ENCODE data around the gene PPCS. TPM values are rescaled to one million over a fixed set of nuclear protein-coding genes. Genes with fewer than 3 reads are reported as not detected.
"Not testable (repeated sequence)": the region's sequence is repeated elsewhere in the genome, so short reads cannot be mapped to it uniquely, and the experiment has no call there.

PPCS gene
- total RNA-seq, 1 experiment from 2014 or later, result 56.1 TPM

DNA sequence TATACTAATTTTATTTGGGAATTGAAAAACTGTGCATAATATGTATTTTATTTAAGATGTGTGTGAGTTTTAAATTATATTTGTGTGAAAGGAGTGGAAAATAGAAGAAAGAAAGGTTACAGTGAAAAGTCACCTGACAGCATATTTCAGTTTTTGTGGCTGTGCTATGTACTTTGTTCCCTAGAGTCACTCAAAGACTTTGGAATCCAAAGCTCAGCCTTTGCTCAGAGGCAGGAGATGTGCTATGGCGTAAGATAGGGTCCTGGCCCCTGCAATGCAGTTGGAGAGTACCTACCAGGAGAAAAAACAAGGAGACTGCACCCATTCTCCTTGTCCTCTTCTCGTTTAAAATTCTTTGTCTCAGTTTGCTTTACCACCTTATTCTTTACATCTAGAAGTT is 9.7 kb downstream of the PPCS start:
- H3K36me3 Mint-ChIP-seq (ENCODE audit: insufficient read depth, unreplicated experiment), result peaks cover 14% of the 10 kb centered on the region
- H3K27ac Mint-ChIP-seq (ENCODE audit: low read depth, unreplicated experiment), result no peak overlapping the region

DNA sequence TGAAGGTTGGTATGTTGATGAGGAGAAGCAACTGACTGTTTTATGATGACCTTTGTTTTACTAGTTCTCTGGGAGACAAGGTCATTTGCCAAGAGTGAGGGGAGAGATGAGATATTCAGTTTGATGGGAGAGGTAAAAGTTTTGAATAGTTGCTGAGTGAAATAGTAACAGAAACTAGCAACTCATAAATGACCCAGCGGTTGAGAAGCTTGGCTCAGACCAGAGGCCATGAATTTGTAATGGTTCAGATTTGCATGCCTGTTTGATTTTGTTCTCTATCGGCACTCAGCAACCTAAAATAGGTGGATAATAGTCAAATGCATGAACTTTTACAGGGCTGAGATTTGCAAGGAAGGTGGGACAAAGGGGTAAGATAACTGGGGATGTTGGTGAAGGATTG is 13.4 kb downstream of the PPCS start:
- H3K9me3 Mint-ChIP-seq (ENCODE audit: unreplicated experiment), result no peaks in the 10 kb centered on the region
- intact Hi-C loops (cut with micrococcal nuclease), result no loop called here
- CTCF ChIA-PET, result no interaction called here
- DNase-seq (ENCODE audit: unreplicated experiment), result no peak
- POLR2A ChIA-PET, result interaction anchor here (0.6 kb wide), 1 partner anchor 614 kb away, joined by 3 read pairs; no protein-coding TSS in a partner anchor
- H3K27ac Mint-ChIP-seq (ENCODE audit: low read depth, unreplicated experiment), result no peak overlapping the region
- no peak overlapping the region for H3K4me3 Mint-ChIP-seq (ENCODE audit: unreplicated experiment)
- H3K36me3 Mint-ChIP-seq (ENCODE audit: insufficient read depth, unreplicated experiment), result peaks cover 6% of the 10 kb centered on the region
- TF ChIP-seq, protein P1, sequence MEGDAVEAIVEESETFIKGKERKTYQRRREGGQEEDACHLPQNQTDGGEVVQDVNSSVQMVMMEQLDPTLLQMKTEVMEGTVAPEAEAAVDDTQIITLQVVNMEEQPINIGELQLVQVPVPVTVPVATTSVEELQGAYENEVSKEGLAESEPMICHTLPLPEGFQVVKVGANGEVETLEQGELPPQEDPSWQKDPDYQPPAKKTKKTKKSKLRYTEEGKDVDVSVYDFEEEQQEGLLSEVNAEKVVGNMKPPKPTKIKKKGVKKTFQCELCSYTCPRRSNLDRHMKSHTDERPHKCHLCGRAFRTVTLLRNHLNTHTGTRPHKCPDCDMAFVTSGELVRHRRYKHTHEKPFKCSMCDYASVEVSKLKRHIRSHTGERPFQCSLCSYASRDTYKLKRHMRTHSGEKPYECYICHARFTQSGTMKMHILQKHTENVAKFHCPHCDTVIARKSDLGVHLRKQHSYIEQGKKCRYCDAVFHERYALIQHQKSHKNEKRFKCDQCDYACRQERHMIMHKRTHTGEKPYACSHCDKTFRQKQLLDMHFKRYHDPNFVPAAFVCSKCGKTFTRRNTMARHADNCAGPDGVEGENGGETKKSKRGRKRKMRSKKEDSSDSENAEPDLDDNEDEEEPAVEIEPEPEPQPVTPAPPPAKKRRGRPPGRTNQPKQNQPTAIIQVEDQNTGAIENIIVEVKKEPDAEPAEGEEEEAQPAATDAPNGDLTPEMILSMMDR (IDR thresholded peaks at IDR 0.05; ENCODE audit: unreplicated experiment), result no peak
- H3K27me3 Mint-ChIP-seq (ENCODE audit: insufficient read depth, unreplicated experiment), result peaks cover 11% of the 10 kb centered on the region
- H3K4me1 Mint-ChIP-seq (ENCODE audit: insufficient read depth, unreplicated experiment), result no peaks in the 10 kb centered on the region
- BruUV-seq (replicated peaks), result no TSS peak

More for the DNA sequence above, 9.7 kb downstream of the PPCS start:
- no TSS peak for BruUV-seq (replicated peaks)
- POLR2A ChIA-PET, result interaction anchor here (2.1 kb wide), 1 partner anchor 9 kb away, joined by 6 read pairs; no protein-coding TSS in a partner anchor
- Mint-ChIP-seq H3K27me3 (ENCODE audit: insufficient read depth, unreplicated experiment) (peaks cover 11% of the 10 kb centered on the region), H3K9me3 (ENCODE audit: unreplicated experiment) (no peaks in the 10 kb centered on the region), H3K4me1 (ENCODE audit: insufficient read depth, unreplicated experiment) (peaks cover 11% of the 10 kb centered on the region), H3K4me3 (ENCODE audit: unreplicated experiment) (no peak overlapping the region)
- DNase-seq (ENCODE audit: unreplicated experiment), result no peak
- TF ChIP-seq, protein P1 (IDR thresholded peaks at IDR 0.05; ENCODE audit: unreplicated experiment), result no peak
- CTCF ChIA-PET, result interaction anchor here (0.6 kb wide), 1 partner anchor 684 kb away, joined by 3 read pairs; no protein-coding TSS in a partner anchor
- intact Hi-C loops (cut with micrococcal nuclease), result no loop called here

DNA sequence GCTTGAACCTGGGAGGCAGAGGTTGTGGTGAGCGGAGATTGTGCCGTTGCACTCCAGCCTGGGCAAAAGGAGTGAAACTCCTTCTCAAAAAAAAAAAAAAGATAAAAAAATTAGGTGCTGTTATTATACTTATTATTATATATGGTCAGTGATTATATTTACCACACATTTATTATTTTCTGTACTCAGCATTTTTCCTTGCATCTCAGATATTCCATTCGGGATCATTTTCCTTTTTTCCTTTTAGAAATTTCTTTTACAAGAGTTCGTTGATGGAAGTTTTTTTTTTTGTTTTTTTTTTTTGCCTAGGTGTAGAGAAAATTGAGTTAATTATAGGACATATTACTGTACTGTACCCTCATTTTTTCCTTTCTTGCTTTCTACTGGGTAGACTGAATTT is 20.3 kb downstream of the PPCS start:
- Mint-ChIP-seq H3K36me3 (ENCODE audit: insufficient read depth, unreplicated experiment) (no peaks in the 10 kb centered on the region), H3K27ac (ENCODE audit: low read depth, unreplicated experiment) (no peak overlapping the region), H3K27me3 (ENCODE audit: insufficient read depth, unreplicated experiment) (no peaks in the 10 kb centered on the region), H3K4me3 (ENCODE audit: unreplicated experiment) (no peak overlapping the region), H3K4me1 (ENCODE audit: insufficient read depth, unreplicated experiment) (no peaks in the 10 kb centered on the region), H3K9me3 (ENCODE audit: unreplicated experiment) (no peaks in the 10 kb centered on the region)
- ChIA-PET POLR2A (interaction anchor here (0.6 kb wide), 1 partner anchor 591 kb away, joined by 4 read pairs; no protein-coding TSS in a partner anchor), CTCF (interaction anchor here (1.1 kb wide), 1 partner anchor 301 kb away, joined by 3 read pairs; no protein-coding TSS in a partner anchor)
- BruUV-seq (replicated peaks), result no TSS peak
- TF ChIP-seq, protein P1 (IDR thresholded peaks at IDR 0.05; ENCODE audit: unreplicated experiment), result no peak
- no peak for DNase-seq (ENCODE audit: unreplicated experiment)
- intact Hi-C loops (cut with micrococcal nuclease), result no loop called here

DNA sequence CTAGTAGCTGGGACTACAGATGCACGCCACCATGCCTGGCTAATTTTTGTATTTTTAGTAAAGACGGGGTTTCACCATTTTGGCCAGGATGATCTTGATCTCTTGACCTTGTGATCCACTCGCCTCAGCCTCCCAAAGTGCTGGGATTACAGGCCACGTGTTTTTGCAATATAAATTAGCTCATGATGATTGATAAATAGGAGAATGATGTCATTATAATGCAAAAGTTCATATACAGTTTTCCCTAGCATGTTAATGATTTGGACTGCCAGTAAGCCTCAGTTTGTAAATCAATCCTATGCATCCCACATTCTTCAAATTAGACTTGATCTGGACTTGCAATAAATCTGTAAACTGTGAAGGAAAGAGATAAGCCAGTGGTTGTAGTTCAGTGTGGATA is 21.0 kb downstream of the PPCS start:
- POLR2A ChIA-PET; H3K9me3 Mint-ChIP-seq (ENCODE audit: unreplicated experiment); H3K4me3 Mint-ChIP-seq (ENCODE audit: unreplicated experiment); DNase-seq (ENCODE audit: unreplicated experiment); BruUV-seq (replicated peaks); H3K4me1 Mint-ChIP-seq (ENCODE audit: insufficient read depth, unreplicated experiment); H3K27ac Mint-ChIP-seq (ENCODE audit: low read depth, unreplicated experiment); intact Hi-C loops (cut with micrococcal nuclease); H3K36me3 Mint-ChIP-seq (ENCODE audit: insufficient read depth, unreplicated experiment); H3K27me3 Mint-ChIP-seq (ENCODE audit: insufficient read depth, unreplicated experiment): not testable (repeated sequence)
- CTCF ChIA-PET, result interaction anchor here (1.1 kb wide), 1 partner anchor 302 kb away, joined by 3 read pairs; no protein-coding TSS in a partner anchor

DNA sequence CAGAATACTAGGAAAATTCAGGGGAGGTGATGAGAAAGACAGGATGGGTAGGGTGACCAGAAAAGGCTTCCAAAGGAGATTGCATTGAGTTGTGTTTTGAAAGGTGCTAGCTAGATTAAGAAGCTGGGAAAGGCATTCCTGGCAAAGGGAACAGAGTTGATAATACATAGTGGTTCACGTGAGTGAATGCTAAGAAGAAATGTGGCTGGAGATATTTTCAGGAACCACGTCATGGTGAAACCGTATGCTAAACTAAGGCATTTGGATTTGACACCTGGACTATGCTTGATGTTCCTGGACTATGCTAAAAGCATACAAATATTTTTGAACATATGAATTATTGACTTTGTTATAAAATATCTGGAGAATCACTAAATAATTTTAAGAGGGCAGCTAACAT is 21.4 kb downstream of the PPCS start:
- Mint-ChIP-seq H3K4me3 (ENCODE audit: unreplicated experiment) (no peak overlapping the region), H3K27ac (ENCODE audit: low read depth, unreplicated experiment) (no peak overlapping the region), H3K36me3 (ENCODE audit: insufficient read depth, unreplicated experiment) (no peaks in the 10 kb centered on the region), H3K4me1 (ENCODE audit: insufficient read depth, unreplicated experiment) (no peaks in the 10 kb centered on the region), H3K9me3 (ENCODE audit: unreplicated experiment) (no peaks in the 10 kb centered on the region), H3K27me3 (ENCODE audit: insufficient read depth, unreplicated experiment) (no peaks in the 10 kb centered on the region)
- POLR2A ChIA-PET, result no interaction called here
- intact Hi-C loops (cut with micrococcal nuclease), result no loop called here
- BruUV-seq (replicated peaks), result no TSS peak
- CTCF ChIA-PET, result no interaction called here
- TF ChIP-seq, protein P1 (IDR thresholded peaks at IDR 0.05; ENCODE audit: unreplicated experiment), result no peak
- no peak for DNase-seq (ENCODE audit: unreplicated experiment)
